T-helper 1 cell (primary cell): ENCODE results near the gene MLH3.
"Not testable (repeated sequence)": the region's sequence is repeated elsewhere in the genome, so short reads cannot be mapped to it uniquely, and the experiment has no call there.

Source experiments
- DNase-seq, 5 donors: peaks; one replicate each; pipeline ENCODE4 v3.0.0-alpha.2; 2012 to 2020
- total RNA-seq, 4 donors: gene quantifications; one replicate each; lab custom pipeline; 2026; lab: John Stamatoyannopoulos, UW

Gene MLH3
- total RNA-seq, result 20.2 to 46.0 (median 41.9) reads per million in 4 donors

DNA sequence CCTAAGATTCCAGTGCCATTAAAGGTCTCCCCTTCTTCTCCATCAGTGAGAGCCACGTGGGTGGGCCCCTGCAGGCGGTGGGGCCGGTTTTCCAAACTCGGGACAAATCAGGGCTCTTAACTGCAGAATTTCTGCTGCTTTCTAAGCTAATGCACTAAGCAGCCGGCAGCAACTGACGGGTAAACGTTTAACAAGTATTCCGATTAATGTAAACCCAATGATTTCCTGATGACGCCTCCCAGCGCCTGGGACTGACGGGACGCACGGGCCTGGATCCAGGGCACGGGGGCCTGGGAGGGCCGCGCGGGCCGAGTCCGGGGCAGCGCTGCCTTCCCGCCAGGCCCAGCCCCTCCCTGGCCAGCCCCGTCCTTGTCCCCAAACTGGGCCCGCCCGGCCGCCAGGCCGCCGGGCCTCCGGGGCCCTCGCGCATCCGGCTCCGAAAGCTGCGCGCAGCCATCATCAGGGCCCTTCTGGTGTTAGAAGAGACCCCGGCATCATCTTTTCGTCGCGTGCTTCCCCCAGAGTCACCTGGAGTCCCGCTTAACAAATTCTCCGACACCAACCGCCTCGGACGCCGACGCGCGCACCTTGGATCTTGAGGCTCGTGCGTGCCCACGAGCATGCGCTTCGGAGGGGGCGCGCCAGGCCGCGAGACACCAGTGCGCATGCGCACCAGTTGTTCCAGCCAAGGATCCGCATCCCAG lies at the start of gene MLH3:
Gene MLH3, minus strand, starts transcription at position 616 of the 704 bp plus-strand sequence. CDS start 1,812 bp downstream, outside the sequence.
- DNase-seq, result peak; percentile 63 to 85 (median 72)

DNA sequence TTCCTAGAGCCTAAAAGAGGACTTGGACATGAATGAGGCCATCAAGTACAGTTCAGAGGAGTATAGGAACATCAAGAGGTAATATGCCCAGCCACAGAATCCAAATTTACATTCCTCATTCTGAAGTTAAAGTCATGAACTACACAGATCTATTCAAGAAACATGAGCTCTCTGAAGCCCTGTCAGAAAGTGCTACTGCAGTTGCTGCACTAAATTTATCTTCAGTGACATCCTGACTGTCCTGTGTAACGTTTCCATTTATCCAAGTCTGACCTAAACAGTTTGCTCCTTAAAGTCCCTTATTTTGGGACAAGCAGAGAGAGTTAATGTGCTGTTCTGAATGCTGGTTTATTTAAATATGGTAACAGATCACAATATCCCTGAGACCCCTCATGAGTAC lies 47.4 kb upstream of the MLH3 start:
- DNase-seq, result no peak

DNA sequence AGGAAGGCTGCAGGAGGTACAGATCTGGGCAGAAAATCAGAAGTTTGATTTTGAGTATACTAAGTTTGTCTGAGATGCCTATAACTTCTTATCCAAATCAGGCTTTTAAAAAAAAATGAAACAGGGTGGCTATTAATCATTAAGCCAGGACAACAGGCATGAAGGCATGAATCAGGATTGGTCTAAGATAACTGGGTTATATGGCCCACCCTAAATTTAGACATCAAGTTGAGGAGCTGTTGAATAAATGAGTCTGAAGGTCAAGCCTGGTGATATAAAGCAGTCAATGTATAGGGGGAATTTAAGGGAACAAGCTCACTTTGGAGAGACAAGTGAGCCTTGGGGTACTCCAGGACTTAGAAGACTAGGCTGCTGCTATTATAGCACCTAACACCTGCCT lies 46.9 kb upstream of the MLH3 start:
- no peak for DNase-seq

DNA sequence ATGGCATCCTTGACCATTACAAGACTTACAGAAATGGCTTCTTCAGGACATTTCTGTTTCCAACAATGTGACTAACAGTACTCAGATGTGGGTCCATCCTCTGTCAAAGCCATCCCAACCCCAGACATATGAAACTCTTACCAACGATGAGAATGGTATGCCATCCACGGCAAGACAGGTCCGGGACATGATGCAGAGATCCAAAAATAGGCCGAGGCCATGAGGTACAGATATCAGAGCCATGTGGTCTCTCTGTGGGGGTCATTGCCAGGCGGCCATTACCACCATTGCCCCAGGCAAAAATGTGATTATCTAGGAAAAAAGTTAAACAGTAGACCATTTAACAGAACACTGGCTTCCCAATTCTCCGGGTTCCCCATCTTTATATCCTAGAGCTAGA lies 45.7 kb upstream of the MLH3 start:
- DNase-seq, result no peak

DNA sequence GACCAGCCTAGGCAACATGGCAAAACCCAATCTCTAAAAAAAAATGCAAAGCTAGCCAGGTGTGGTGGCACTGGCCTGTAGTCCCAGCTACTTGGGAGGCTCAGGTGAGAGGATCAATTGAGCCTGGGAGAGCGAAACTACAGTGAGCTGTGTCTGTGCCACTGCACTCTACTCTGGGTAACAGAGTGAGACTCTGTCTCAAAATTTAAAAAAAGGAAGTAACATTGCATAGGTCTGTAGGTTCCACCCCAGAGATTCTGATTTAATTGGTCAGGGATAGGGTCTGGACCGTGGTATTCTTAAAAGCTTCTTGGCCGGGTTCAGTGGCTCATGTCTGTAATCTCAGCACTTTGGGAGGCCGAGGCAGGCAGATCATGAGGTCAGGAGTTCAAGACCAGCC lies 44.4 kb upstream of the MLH3 start:
- no peak for DNase-seq

DNA sequence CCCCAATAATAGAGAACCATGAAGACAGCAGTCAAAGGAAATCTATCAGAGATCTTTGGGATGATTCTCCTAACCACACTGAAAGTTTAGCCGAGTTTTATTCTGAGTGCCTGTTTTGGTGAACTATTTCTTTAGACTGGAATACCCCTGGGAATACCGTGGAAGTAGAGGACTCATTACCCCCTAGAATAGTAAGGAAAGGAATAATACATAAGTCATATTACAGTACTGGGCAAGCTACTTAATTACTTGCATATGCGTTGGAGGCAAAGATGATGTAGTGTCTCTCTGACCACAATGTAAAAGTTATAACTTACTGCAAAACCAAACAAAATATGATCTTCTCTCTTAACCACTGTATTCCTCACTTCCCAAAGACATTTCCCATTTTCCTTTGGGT lies 43.6 kb upstream of the MLH3 start:
- no peak for DNase-seq

DNA sequence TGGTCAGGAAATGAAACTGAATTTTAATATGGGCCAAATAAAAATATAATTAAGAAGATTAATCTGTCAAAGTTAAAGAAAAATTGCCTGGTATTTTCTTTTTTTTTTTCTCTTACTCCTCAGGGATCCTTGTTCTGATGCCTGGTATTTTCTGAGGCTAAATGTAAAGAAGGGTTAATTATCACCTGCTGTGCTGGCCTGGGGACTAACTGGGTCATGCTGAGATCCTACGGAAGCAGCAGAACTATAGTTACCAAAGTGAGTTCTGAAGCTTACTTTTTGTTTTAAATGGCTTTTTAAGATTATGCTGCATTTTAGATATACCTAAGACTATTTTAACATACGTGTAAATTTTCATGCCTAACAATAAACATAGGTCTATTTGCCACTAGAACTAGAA lies 41.4 kb upstream of the MLH3 start:
- no peak for DNase-seq

DNA sequence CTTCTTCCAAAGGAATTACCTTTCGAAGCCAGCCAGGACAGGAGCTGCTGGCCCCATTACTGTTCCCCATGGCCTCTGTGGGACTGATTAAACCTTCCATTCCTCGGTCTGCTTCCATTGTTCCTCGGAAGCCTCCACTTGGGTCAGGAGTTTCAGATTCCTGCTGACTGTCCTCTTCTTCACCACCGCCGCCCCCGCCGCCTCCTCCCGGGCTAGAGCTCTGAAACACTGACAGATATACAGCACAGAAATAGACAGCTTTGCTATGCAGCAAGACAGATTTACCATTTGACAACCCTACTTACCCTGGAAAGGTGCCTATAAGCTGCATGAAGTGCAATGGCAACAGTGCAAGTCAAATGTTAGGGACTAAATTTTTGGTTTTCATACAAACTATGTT lies 40.0 kb upstream of the MLH3 start:
- DNase-seq, result no peak

DNA sequence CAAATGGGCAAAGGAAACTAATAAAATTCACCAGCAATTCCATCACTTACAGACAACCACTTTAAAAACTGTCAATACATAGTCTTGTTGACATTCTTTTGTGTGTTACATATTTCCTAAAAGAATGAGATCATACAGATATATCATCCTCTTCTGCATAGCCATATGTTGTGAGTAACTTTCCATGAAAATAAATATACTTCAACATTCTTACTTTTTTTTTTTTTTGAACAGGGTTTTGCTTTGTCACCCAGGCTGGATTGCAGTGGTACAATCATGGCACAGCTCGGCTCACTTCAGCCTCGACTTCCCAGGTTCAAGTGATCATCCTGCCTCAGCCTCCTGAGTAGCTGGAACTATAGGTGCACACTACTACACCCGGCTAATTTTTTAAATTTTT lies 39.1 kb upstream of the MLH3 start:
- no peak for DNase-seq

DNA sequence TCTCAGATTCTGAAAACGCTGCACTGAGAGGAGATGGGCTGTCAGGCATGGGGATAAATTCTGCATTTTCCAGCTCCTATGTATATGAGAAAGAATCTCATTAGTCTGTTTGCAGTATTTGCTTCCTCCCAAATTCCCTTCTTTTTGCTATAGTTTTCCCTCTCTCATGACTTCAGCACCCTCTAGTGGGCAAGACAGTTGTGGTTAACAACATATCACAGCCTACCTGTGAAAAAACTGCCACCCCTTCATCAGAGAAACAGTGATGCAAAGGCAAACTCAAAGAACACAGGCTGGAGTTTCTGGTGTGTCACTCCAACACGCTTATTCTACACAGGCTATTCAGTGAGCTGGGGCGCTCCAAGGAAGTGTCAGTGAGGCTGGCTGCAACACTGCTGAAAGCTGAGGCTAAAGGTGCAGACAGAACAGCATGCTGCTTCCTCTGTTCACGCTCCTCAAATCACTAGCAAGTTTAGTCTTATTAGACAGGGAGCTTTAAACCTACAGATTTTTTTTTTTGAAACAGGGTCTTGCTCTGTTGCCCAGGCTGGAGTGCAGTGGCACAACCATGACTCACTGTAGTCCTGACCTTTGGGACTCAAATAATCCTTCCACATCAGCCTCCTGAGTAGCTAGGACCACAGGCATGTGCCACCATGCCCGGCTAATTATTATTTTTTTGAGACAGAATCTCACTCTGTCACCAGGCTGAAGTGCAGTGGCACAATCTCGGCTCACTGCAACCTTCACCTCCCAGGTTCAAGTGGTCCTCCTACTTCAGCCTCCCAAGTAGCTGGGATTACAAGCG lies 37.5 kb upstream of the MLH3 start:
- DNase-seq, result peak in 4 of 5 donors; percentile 3 to 46 (median 35)

DNA sequence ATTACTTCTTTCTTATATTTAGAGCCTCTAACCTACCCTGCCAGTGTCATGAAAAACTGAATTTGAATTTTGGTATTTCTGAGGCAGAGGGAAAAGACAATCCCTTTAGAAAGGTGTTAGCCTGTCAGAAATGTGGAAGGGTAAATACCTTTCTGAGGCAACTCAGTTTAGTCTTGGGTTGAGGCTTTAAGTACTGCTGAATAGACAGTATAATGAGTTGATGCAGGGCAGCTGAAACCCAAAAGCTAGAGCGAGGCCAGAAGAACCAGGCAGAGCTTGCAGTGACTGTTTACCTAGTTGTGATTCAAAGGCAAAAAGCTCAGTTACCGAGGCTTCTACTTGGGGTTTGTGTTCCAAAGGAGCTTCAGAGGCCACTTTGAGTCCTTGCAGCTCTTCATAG lies 36.9 kb upstream of the MLH3 start:
- no peak for DNase-seq

DNA sequence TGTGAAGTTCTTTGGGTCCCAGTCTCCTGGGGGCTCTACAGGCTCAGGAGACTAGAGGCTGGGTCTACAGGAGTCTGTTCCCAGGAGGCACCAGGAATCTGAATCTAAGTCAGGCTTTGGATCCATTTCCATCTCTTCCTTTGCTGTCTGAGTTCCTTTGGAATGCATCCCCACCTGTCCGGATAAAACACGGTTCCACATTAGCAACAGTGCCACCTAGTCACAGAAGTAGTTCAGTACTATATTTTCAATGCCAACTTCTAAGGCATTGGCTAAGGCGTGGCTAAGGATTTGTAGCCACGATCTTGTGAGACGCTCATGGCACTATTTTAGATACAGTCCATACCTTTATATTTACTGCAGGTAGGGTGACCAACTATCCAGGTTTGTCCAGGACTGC lies 33.2 kb upstream of the MLH3 start:
- no peak for DNase-seq

DNA sequence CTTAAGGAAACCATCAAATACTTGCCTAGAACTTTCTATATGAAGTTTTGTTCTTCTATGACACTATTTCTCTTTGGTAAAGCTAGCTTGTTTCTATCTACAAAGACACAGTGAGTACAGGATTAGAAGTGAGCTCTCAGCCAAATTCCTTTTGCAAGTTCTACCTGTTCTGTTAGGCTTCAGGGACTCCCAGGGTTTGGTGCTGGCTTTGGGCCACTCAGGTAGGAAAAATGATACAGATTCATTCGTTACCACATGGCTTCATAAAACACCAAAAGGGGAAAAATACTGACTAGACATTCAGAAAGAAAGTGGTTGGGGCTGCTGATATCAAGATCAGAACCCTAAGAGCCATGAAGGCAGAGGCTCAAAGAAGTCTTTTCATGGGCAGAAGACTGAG lies 32.0 kb upstream of the MLH3 start:
- no peak for DNase-seq

DNA sequence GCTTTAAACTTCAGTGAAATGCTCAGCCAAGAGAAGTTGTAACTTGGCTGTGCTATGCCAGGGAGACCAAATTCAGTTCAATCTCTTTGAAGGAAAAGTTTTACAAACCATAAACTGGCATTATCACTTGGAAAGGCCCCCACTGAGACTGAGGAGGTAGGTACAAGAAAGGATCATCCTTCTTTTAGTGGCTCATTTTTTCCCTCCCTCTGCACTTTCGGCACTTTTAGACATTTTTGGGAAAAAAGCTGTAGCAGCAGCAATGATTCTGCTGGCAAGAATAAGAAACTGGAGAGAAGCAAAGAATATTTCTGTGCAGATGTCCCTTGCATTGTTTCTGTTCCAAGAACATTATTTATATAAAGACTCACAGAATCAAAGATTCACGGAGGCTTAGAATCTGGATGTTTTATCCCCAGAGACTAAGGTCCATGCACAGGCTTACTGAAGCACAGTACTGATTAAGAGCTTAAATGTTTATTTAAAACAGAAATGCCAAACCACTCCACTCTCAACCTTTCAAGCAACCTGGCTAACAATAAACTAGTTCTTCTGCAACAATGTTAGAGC lies 30.5 kb upstream of the MLH3 start:
- no peak for DNase-seq

DNA sequence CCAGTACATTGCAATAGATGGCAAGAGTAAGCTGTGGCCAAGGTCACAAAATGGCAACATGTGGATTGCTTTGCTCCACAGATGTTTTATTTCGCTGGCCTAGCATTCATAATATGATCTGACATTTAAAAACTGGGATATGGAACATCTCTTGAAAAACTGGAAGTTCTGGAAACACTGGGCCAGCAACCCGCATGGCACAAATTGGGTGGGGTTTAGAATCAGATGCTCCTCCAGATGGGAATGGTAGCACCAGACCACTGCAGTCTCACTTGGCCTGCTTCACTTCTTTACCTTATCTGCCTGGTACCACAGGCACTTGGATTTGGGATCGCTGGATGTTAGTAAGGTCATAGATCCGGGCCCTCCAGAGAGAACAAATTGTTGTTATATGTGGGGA lies 28.3 kb upstream of the MLH3 start:
- DNase-seq, result no peak

DNA sequence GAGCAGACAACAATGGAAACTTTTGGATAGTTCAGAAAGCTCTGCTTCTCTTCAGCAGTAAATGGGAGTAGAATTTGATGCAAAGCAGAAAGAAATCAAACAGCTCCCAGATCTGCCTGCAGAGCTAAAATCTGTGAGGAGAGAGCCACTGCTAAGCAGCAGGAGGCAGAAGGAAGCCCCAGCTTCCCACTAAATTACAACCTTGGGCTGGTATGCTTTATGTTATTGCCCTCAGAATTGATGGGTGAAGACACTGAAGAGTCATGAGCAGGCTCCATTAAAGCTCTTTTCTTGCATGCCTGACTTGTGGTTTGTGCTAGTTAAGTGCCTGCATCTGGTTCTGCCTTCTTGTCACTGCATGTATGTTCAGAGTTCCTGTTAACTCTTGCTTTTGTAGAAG lies 26.5 kb upstream of the MLH3 start:
- DNase-seq, result no peak

DNA sequence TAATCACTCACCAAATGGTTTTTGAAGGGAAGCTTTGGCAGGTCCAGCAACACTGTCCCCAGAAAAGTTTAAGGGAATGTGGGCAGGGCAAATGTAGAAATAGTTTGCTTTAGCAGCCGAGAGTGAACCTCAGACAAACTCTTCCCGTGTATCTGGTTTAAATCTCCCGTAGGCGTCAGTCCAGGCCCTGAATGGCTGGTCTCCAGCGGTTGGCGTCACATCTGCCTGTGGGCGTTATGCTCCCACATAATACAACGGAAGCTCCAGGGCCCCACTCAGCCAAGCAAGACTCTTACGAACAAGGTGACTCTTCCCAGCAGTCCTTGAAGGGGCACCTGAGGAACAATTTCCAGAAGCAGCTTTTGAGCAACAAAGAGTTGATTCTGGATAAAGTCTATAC lies 19.1 kb upstream of the MLH3 start:
- no peak for DNase-seq

DNA sequence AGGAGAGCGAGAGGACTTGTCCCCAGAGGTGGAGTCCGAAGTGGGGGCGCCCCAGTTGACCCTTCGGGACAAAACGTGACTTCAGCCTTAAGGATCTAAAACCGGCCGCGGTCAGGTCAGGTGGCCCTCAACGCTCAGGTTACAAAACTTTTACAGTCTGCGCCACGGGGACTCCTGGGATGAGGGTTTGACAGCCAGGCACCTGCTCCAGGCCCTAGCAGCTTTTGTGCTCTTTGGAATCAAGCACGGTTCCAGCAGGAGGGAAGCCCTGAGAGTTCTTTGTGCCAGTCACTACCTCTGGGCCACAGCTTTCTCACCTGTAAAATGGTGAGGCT lies 18.5 kb upstream of the MLH3 start:
- no peak for DNase-seq

DNA sequence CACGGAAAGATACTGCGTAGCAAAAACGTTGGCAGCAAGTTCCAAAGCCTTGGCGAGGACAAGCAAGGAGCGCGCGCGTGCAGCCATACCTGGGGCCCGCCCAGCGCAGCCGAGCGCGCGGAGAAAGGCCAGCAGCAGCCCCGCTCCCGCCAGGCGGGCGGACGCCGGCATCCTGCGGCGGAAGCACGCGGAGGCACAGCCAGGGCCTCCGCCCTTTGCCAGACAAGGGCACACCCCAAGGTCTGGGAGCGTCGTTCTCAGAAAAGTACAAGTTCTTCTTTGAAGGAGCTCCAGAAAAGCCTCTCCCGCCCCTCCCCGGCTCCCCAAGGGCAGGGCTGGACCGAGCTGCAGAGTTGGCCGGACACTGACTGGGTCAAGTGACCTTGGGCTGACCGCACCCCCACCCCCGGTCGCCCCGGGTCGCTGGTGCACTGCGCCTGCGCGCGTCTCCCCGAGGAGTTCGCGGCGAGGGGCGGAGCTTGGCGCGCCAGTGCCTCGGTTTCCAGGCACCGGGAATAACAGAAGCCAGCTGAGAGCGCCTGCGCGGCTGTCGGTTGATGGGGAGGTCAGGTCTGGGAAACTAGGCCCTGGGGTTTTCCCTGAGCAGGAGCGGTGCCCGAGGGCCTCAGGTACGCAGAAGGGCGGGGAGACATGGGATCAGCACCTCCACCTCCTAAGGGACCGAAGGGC lies 18.0 kb upstream of the MLH3 start, which contains the start of gene ZC2HC1C:
Gene ZC2HC1C, plus strand, starts transcription at position 521 of the 690 bp plus-strand sequence. CDS start 933 bp downstream, outside the sequence.
- peak; percentile 16 to 83 (median 24) for DNase-seq

DNA sequence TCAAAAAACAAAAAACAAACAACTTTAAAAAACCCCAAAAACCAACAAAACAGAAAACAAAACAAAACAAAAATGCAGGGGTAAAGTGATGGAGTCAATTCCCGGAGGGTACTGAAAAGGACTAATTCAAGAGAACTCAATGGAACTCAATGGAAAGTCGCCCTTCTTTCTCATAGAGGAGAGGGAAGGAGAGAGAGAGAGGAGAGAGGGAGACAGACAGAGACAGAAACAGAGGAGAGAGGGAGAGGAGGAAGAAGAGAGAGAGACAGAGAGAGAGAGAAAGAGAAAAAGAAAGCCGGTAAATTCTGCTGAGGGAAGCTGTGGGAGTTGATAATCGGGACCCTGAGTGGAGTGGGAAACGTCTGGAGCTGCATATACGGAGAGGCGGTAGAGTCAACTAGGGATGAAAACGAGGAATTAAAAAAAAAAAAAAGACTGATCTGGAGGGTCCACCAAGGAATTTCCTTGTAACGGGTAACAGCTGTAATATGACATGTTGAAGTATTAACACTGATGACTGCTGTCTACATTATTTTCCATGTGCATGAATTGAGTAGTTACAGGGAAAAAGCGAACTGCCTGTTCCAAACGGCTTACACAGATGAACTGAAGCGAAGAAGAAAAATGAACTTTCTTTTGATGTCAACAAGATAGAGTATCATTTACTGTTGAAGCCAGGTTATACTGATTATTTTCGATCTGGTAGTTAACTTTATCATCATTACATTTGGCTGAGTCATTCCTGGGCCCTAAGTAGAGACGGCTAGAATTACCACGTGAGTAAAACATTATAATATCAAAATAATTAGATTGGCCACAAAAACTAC lies 17.2 kb upstream of the MLH3 start:
- DNase-seq, result no peak

DNA sequence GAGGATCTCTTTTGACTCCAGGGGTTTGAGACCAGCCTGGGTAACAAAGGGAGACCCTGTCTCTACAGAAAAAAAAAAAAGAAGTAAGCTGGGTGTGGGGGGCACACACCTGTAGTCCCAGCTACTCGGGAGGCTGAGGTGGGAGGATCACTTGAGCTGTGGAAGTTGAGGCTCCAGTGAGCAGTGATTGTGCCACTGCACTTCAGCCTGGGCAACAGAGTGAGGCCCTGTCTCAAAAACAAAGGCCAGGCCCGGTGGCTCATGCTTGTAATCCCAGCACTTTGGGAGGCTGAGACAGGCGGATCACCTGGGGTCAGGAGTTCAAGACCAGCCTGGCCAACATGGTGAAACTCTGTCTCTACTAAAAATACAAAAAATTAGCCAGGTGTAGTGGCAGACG lies 16.5 kb upstream of the MLH3 start:
- DNase-seq, result not testable (repeated sequence)

DNA sequence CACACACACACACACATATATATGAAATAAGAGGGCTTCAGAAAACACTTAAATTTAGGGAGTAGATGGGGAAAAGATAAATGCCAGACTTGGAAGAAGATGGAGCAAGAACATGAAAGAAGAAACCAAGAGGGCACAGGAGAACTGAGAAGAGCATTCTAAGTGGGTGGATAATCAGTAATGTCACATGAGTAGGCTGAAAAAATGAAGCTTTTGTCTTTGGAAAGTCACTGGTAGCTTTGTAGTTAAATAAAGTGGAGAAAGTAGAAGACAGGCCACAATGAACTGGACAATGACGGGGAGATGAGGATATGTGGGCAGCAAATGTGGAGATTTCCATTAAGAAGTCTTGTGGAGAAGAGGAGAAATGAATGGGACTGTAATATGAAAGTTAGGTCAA lies 15.9 kb upstream of the MLH3 start:
- DNase-seq, result no peak
